Liver (tissue), 3 donors: ENCODE results near the gene FOXK1.

ENCODE experiments used
- CTCF ChIP-seq: fragments of 150-350 bp; IDR thresholded peaks from 2 replicates; pipeline ENCODE4 v1.5.1; 2017; ENCODE audit warnings: improper control_type of control experiment, low read depth, low read length; ENCODE audit not compliant: missing input control
- EGR1 ChIP-seq, 2 donors: IDR thresholded peaks; 2 replicates each; pipeline ENCODE4 v1.6.1; 2016 to 2018; ENCODE audit warnings: antibody characterized with exemption in 2 of 2, low read depth in 2 of 2
- FOXA1 ChIP-seq: IDR thresholded peaks from 2 replicates; pipeline ENCODE4 v1.6.1; 2016; ENCODE audit warnings: antibody characterized with exemption
- GABPA ChIP-seq, 2 donors: IDR thresholded peaks in 1 of 2; conservative IDR thresholded peaks in 1 of 2; 2 replicates each; pipeline ENCODE4 v1.6.1; 2016; ENCODE audit warnings: antibody characterized with exemption in 2 of 2, mild to moderate bottlenecking in 1 of 2, moderate library complexity in 1 of 2
- MAX ChIP-seq: IDR thresholded peaks from 2 replicates; pipeline ENCODE4 v1.6.1; 2016; ENCODE audit warnings: antibody characterized with exemption
- RAD21 ChIP-seq, 2 donors: IDR thresholded peaks; 2 replicates each; pipeline ENCODE4 v1.6.1; 2016; ENCODE audit warnings: antibody characterized with exemption in 2 of 2, mild to moderate bottlenecking in 2 of 2
- YY1 ChIP-seq: IDR thresholded peaks from 2 replicates; pipeline ENCODE4 v1.6.1; 2016; ENCODE audit warnings: antibody characterized with exemption, mild to moderate bottlenecking
- TF ChIP-seq, protein P1 (sequence below): IDR thresholded peaks from 2 replicates; pipeline ENCODE4 v1.6.1; 2016; ENCODE audit warnings: antibody characterized with exemption
- TF ChIP-seq, protein P2 (sequence below): IDR thresholded peaks from 2 replicates; pipeline ENCODE4 v1.6.1; 2016; ENCODE audit warnings: antibody characterized with exemption, mild to moderate bottlenecking
- donor health status: healthy.
- donor health status: healthy.

- TF ChIP-seq, protein P1, sequence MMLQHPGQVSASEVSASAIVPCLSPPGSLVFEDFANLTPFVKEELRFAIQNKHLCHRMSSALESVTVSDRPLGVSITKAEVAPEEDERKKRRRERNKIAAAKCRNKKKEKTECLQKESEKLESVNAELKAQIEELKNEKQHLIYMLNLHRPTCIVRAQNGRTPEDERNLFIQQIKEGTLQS, result no peak
- TF ChIP-seq CTCF (no peak), FOXA1 (no peak), YY1 (no peak), GABPA (IDR thresholded peaks at IDR 0.05 in 1 of 2, conservative IDR thresholded peaks at IDR 0.05 in 1 of 2) (no peak), MAX (no peak), EGR1 (IDR thresholded peaks at IDR 0.05; ENCODE audit: low read depth in 2 of 2) (no peak), RAD21 (IDR thresholded peaks at IDR 0.05) (no peak)
- TF ChIP-seq, protein P2, sequence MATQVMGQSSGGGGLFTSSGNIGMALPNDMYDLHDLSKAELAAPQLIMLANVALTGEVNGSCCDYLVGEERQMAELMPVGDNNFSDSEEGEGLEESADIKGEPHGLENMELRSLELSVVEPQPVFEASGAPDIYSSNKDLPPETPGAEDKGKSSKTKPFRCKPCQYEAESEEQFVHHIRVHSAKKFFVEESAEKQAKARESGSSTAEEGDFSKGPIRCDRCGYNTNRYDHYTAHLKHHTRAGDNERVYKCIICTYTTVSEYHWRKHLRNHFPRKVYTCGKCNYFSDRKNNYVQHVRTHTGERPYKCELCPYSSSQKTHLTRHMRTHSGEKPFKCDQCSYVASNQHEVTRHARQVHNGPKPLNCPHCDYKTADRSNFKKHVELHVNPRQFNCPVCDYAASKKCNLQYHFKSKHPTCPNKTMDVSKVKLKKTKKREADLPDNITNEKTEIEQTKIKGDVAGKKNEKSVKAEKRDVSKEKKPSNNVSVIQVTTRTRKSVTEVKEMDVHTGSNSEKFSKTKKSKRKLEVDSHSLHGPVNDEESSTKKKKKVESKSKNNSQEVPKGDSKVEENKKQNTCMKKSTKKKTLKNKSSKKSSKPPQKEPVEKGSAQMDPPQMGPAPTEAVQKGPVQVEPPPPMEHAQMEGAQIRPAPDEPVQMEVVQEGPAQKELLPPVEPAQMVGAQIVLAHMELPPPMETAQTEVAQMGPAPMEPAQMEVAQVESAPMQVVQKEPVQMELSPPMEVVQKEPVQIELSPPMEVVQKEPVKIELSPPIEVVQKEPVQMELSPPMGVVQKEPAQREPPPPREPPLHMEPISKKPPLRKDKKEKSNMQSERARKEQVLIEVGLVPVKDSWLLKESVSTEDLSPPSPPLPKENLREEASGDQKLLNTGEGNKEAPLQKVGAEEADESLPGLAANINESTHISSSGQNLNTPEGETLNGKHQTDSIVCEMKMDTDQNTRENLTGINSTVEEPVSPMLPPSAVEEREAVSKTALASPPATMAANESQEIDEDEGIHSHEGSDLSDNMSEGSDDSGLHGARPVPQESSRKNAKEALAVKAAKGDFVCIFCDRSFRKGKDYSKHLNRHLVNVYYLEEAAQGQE, result no peak
These were observed 136.1 kb downstream of the FOXK1 start for GRCh38 chr7:4818000-4818794.
